Peyer's patch (tissue), 4 donors: Measurements from ENCODE around the gene SSBP1.

ENCODE experiments used
- POLR2A ChIP-seq, 2 donors: fragments of 450-650 bp; IDR thresholded peaks; one replicate each; pipeline ENCODE4 v1.5.1; 2017; ENCODE audit warnings: antibody characterized with exemption in 2 of 2, mild to moderate bottlenecking in 2 of 2, moderate library complexity in 2 of 2
- TF ChIP-seq, protein P1 (sequence below), 6 experiments: fragments of 450-650 bp in 4 of 6; fragments of 200-600 bp in 2 of 6; sonication (generic) in 1 of 6; IDR thresholded peaks; one replicate each; pipeline ENCODE4 v1.5.1; 2017 to 2019; ENCODE audit warnings: antibody characterized with exemption in 6 of 6, mild to moderate bottlenecking in 3 of 6, moderate library complexity in 1 of 6

DNA sequence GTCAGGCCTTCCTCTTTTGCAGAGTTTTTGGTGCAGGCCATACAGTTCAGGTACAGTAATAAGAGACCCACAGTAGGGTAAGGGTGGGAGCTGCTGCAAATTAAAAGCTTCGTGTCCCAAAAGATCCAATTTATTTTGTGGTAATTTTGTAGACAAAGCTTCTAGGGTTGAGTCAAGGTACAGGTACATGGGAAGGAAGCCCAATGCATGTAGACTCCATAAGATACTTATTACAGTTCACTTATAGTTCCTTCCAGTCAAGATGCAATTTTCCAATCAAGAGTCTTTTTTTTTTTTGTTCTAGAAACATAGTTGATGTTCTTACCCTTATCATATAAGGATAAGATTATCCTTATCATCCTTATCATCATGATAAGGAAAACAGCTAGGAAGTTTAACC lies 38.2 kb downstream of the SSBP1 start, which contains the start of gene TAS2R4:
- TF ChIP-seq POLR2A (IDR thresholded peaks at IDR 0.05): no peak
- TF ChIP-seq, protein P1, sequence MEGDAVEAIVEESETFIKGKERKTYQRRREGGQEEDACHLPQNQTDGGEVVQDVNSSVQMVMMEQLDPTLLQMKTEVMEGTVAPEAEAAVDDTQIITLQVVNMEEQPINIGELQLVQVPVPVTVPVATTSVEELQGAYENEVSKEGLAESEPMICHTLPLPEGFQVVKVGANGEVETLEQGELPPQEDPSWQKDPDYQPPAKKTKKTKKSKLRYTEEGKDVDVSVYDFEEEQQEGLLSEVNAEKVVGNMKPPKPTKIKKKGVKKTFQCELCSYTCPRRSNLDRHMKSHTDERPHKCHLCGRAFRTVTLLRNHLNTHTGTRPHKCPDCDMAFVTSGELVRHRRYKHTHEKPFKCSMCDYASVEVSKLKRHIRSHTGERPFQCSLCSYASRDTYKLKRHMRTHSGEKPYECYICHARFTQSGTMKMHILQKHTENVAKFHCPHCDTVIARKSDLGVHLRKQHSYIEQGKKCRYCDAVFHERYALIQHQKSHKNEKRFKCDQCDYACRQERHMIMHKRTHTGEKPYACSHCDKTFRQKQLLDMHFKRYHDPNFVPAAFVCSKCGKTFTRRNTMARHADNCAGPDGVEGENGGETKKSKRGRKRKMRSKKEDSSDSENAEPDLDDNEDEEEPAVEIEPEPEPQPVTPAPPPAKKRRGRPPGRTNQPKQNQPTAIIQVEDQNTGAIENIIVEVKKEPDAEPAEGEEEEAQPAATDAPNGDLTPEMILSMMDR (IDR thresholded peaks at IDR 0.05): no peak
